OCI-LY7 (cell line): ENCODE data around the gene PSMD5.

Experiments
- CTCF ChIP-seq: fragments of 200-600 bp; sonication (generic); conservative IDR thresholded peaks from 2 replicates; pipeline ENCODE4 v1.5.1; 2014; ENCODE audit warnings: mild to moderate bottlenecking, antibody characterized with exemption, low read length, moderate library complexity, mixed read lengths
- EZH2phosphoT487 ChIP-seq: fragments of 200-600 bp; sonication (generic); IDR thresholded peaks from 2 replicates; pipeline ENCODE4 v1.6.1; 2018; ENCODE audit warnings: low read depth, borderline replicate concordance, mild to moderate bottlenecking, mixed run types, antibody characterized with exemption, low read length, moderate library complexity, mixed read lengths

GRCh38 chr9:120845255-120845654 is 2.5 kb upstream of the PSMD5 start:
- no peak for TF ChIP-seq CTCF
- no peak for TF ChIP-seq EZH2phosphoT487
